ENCODE data around the gene MGAT4B.

Gene MGAT4B

GRCh38 chr5:179767496-179768100 lies 39.1 kb downstream of the MGAT4B start:
- no peak for DNase-seq

DNA sequence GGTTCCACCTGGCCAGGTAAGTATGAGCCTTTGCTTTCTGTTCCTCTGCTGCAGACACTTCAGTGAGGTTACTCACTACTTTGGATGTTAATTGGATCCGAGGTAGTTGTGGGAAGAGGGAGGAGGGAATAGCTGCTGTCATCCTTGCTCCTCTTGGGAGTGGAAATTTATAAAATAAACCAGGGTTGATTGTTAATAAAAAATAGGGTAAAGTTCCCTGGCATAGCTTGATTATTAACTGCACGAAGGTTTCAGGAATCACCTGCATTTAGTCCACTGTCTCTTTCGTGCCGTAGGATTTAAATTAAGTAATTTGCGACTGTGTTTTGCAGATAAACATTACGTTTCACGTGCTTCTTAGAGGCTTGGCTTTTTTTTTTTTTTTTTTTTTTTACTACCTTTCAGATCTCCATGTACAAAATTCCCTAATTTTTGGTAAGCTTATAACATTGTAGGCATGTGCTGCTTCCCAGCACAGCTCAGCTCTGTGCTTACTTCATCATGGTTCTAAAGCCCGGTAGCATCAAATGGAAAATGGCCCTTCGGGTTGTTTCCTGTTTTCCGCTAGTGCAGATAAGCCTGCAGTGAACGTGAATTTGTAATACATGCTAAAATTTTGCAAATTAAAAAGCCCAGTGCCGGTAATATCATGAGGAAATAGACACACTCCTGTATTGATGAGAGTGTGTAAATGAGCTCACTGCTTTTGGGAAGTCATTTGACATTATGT lies 39.8 kb downstream of the MGAT4B start:
- DNase-seq: no peak

GRCh38 chr5:179766021-179766725 lies 40.5 kb downstream of the MGAT4B start:
- DNase-seq: no peak

GRCh38 chr5:179765400-179765799 lies 41.3 kb downstream of the MGAT4B start:
- DNase-seq: no peak

DNA sequence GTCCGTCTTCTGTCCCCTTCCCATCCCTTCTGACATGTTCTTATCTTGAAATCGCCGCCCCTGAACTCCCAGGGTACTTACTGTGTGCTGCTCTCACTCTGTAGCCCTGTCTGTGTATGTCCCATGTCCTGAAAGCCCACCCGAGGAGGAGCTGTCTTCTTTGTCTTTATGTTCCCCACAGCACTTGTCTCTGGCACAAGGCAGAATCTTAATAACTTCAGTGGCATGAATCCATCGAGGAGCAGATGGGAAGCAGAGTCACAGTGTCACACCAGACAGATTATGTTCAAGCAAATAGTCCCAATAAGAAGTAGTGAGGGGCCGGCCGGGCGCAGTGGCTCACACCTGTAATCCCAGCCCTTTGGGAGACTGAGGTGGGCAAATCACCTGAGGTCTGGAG lies 42.6 kb downstream of the MGAT4B start:
- no peak for DNase-seq

DNA sequence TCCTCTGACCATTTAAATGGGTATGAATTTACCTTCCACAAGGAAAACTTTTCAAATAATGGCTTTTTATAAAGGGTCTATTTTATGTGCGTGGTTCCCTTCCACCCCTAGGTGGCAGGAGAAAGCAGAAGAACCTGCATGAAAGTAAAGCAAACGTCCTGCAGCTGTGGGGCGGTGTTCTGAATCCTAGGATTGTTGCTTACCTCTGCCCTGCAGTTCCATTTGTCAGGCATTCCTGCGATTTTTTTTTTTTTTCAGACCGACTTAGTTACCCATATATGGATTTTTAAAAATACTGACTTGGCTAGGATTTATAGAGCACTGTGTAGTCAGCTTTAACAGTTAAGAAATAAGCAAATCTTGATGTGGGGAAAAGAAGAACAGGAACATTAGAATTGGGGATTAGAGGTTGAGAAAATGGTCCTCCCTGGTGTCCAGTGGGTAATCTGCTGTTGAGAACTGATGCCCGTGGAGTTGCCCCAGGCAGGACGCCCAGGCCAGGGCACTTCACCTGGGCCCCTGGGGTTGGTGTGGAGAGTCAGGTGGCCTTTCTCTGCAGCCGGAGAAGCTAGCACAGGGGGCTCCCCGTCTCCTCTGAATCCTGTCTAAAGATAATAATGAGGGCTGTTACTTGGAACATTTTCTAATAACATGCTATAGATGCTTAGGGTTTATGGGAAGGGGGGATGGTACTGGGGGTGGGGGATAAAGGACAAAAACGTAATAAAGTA lies 43.3 kb downstream of the MGAT4B start:
- no peak for DNase-seq

DNA sequence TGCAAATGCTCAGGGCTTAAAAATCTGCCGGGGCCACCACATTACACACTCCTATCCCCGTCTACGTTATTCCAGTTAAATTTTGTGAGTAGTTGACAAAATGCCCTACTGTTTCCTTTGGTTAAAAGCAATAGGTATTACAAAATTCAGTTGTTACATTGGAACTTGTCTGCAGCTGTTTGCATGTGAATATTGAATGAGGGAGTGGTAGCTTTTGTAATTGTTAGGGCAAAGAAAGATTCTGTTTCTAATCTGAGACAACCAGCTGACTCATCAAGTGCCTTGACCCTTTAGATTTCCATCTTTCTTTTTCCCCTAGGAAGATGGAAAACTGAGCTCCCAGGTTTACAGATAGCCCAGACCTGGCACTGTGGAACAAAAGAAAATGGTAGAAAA lies 43.9 kb downstream of the MGAT4B start:
- DNase-seq: no peak

DNA sequence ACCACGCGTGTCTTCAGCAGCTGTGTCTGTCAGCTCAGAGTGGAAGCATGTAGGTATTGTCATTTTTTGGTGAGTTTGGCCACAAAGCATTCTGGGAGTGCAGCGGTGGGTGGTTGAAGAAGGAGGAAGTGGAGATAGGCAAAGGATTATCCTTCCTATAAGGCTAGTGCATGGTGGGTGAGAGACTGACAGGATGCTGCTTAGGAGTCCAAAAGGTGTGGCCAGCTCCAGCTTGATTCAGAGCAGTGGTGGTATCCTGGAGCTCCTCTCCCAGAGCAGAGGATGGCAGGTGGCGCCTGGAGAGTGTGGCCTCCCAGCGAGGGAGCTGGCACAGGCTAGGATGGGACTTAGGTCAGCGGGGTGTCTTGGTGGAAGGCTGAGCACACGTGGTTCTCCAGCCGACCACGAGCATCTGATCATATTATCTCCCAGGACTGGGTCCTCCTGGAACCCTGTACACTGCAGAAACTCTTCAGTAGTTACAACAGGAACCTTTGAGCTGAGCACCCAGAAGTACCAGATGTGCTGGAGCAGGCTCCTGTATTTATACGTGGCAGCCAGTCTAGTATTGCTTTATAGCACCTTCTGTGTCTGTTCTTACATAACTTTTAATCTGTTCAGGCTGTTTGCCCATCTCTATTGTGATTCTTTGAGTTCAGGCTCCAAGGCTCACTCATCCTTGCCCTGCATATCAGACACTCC lies 44.4 kb downstream of the MGAT4B start:
- DNase-seq: no peak

DNA sequence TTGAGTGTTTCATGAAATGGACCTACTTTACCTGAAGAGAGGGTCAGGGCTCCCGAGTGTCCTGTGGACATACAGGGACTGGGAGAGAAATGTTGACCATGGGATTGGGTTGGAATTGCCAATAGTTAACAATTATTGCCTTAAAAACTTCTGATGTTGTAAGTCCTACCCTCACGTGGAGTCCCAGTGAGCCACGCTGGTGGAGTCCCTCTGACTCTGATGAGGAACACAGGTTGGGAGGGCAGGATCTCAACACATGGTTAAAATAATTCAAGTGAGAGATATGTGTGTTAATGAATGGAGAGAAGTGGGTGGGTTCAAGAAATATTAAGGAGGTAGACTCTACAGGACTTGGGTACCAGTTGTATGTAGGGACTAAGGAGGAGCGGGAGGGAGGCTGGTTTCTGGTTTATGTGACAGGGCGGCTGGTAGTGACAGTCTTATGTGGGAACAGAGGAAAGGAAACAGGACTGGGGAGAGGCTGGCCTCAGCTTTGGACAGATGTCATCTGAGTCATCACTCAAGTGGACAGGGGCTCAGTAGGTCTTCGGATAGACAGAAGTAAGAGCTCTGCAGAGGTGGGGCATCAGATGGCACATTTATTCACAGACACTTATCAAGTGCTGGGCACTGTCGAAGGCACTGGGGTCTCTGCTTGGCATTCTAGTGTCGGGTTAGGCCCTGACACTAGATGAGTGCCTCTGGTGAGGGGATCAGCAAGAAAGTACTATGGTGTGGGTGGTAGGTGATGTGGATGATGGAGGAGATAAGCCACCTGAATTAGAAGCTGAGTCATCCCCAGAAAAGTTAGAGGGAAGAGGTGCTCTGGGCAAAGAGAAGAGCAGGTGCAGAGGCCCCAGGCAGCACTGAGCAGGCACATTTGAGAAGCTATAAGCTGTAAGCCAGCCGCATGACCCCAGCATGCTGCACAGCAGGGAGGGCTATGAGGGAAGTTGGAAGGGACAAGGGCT lies 46.8 kb downstream of the MGAT4B start:
- no peak for DNase-seq

- DNase-seq: no peak
These were observed 47.7 kb downstream of the MGAT4B start for GRCh38 chr5:179758955-179759354.

DNA sequence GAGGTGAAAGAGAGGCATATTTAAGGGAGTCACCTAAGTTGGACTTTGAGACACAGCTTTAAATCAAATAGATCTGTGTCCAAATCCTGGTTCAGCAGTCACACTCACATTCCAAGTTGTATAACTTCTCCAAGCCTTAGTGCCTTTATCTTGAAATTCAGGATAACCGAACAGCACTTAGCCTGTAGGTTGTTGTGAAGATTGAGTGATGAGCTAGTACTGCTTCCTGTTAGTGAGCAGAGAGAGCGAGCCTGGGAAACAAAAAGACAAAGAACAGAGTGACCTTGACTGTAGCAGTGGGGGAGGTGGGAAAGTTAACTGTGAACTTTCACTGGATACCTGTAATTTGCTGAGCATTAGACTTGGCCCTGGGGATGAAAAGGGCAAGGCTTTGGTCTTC lies 51.6 kb downstream of the MGAT4B start:
- no peak for DNase-seq

- no peak for DNase-seq
These were observed 52.7 kb downstream of the MGAT4B start for GRCh38 chr5:179753971-179754370.

DNA sequence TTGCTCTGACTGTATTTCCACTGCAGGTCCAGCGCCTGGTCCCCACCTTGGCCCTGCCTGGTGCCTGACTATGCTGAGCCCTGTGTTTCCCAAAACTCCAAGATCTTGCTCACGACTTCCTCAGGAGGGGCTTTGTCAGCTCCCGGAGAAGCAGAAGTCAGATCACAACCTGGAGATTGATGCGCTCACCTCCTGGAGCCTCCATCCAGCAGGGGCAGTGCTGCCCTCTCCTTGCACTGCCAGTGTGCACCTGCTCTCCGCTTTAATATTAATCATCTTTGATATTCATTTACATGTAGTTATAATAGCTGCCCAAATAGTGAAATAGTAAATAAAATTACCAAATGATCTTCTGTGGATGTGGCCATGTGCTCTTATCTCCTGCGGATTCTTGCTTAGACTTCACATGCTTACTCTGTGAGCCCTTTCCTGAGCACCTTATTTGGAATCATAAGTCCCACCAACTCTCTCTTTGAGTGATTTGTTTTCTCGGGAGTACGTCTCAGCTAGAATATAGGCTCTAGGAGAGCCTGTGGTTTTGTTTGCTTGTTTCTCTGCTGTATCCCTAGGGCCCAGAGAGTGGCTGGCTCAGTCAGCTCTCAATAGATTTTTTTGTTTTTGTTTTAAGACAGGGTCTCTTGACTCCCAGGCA lies 56.7 kb downstream of the MGAT4B start:
- no peak for DNase-seq

DNA sequence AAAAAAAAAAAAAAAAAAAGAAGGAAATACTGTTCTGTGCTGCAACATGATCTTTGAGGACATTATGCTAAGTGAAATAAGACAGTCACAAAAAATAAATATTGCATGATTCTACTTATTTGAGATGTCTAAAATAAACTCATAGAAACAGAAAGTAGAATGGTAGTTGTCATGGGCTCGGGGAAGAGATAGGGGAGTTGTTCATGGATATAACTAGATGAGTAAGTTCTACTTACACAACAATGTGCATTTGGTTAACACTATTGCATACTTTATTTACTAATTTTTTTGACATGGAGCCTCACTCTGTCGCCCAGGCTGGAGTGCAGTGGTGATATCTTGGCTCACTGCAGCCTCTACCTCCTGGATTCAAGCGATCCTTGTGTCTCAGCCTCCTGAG lies 58.9 kb downstream of the MGAT4B start:
- DNase-seq: no peak
